Stimulated activated CD4-positive, alpha-beta T cell treated with anti-CD3 and anti-CD28 coated beads, TNF-alpha, amount 100 ng/mL, for 1 hour (primary cell): ENCODE measurements around the gene SEMA4C.

Experiments
- DNase-seq, 3 donors: peaks; one replicate each; pipeline ENCODE4 v3.0.0-alpha.2; 2020; ENCODE audit warnings: low read depth in 3 of 3, low spot score in 1 of 3

The SEMA4C gene, protein sequence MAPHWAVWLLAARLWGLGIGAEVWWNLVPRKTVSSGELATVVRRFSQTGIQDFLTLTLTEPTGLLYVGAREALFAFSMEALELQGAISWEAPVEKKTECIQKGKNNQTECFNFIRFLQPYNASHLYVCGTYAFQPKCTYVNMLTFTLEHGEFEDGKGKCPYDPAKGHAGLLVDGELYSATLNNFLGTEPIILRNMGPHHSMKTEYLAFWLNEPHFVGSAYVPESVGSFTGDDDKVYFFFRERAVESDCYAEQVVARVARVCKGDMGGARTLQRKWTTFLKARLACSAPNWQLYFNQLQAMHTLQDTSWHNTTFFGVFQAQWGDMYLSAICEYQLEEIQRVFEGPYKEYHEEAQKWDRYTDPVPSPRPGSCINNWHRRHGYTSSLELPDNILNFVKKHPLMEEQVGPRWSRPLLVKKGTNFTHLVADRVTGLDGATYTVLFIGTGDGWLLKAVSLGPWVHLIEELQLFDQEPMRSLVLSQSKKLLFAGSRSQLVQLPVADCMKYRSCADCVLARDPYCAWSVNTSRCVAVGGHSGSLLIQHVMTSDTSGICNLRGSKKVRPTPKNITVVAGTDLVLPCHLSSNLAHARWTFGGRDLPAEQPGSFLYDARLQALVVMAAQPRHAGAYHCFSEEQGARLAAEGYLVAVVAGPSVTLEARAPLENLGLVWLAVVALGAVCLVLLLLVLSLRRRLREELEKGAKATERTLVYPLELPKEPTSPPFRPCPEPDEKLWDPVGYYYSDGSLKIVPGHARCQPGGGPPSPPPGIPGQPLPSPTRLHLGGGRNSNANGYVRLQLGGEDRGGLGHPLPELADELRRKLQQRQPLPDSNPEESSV

DNA sequence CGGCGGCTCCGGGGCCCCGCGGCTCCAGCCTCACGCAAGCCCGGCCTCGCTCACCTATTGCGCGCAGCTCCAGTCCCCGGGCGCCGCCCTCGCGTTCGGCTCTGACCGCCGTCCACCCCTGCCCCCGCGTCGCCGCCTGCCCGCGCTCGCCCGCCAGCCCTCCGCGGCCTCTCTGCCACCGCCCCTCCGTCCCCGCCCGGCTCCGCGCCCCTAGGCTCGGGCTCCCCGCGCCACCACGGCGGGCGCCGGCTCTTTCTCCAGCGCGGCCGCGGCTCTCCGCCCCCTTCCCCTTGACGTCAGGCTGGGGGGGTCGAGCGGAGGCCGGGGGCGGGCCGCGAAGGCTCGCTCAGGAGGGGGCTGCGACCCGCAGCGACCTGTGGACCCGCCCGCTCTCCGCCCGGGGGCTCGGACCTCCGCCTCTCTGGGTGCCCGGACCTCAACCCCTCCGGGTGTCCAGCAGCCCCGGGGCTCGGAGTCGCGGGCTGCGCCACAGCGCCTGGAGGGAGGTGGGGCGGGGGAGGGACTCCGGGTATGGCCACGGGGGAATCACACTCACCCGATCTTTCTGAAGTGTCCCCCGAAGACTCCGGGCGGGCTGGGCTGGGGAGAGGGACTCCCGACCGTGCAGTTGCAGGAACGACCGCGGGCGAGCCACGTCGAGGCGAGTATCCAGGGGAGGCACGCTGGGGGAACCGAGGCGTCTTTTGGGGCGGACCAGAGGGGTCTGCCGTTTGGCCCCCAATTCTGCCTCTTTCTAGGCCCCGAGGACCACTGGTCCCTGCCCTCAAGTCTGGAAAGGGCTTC is at the start of gene SEMA4C:
Gene SEMA4C, minus strand, starts transcription at position 259 of the 804 bp plus-strand sequence. CDS start 2,194 bp downstream, outside the sequence.
- DNase-seq, result peak in 1 of 3 donors; percentile 41

DNA sequence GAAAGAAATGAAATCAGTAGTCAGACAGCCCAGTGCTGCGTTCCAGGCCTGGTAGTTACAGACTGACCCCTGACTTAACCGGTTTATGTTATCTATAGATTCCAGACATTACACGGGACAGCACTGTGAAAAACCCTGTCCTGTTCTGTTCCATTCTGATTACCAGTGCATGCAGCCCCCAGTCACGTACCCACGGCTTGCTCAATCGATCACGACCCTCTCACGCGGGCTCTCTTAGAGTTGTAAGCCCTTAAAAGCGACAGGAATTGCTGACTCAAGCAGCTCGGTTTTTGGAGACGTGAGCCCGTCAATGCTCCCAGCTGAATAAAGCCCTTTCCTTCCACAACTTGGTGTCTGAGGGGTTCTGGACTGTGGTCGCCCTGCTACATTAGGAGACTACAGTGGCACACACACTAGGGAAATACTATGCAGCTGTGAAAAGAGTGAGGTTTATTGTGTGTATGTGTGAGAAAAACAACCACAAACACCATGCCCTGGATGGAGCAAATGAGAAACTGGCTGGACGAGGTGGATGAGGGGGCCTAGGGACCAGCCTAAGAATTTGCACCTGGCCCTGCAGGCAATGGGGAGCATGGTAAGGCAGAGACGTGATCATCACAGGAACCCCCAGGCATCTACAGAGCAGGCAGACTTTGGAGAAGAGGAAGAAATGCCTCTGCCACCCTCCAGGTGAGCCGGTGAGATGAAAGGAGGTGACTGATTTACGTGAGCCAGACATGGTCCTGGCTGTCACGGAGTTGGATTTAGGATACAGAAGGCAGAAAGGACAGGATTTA is 49.1 kb upstream of the SEMA4C start:
- DNase-seq, result no peak

DNA sequence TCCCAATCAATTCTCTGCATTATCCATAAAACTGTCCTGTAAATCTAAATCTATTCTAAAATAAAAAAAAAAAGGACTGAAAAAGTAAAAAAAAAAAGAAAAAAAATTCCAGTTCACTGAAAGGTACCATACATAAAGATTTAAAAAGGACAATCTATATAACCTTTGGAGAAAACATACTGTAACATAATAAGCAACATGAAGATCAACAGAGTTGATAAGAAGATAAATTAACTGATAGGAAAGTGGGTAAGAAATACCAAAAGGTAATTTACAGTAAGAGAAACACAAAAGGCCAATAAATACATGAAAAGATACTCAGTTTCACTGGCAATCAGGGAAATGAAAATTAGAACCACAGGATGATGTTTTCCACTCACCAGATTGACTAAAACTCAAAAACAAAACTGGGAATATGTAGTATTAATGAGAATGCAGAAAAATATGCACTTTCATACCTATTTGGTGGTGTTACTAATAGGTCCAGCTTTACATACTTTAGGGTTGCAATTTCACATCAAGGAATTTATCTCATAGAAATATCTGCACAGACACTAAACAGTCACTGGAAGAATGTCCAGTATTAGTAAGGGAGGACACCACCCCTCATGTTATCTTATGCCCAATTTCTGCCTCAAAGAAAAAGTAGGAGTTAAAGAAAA is 48.3 kb upstream of the SEMA4C start:
- DNase-seq, result no peak

DNA sequence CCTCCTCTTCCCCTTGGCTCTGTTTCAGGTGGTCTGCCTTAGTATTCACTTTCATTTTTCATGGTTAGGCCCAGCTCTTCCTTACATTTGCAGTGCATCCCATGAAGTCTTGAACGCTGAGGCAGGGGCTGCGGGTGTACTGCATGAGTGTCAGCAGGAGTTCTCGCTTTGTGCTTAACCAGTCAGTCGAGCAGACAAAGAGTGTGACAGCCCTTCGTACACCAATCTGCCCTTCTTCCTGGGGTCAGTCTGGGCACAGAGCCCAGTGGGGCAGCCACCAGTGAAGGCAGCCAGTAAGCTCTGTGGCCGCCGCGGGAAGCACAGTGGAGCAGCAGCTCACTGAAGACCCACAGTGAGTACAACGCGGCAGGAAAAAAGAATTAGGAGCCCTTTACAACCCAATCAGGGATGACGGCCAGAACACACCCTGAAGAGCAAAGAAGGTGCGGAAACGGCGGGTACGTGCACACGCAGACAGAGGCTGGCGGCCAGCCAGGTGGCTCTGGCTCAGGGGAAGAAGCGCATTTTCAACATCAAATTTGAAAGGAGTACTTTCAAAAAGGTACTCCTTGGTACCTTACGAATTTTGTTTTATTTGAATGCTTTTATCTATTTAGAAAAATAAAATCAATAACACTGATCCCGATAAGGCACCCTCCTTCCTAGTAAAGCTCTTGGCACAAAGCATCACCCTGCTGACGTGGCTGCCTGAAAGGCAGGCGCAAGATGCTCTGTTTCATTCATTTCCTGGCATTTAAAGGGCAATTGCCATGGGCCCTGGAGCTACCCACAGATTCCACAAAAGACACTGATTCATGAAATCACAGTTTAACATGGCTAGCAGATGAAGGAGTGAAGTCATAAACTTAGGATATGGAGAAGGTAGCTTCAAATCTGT is 47.0 kb upstream of the SEMA4C start:
- no peak for DNase-seq

DNA sequence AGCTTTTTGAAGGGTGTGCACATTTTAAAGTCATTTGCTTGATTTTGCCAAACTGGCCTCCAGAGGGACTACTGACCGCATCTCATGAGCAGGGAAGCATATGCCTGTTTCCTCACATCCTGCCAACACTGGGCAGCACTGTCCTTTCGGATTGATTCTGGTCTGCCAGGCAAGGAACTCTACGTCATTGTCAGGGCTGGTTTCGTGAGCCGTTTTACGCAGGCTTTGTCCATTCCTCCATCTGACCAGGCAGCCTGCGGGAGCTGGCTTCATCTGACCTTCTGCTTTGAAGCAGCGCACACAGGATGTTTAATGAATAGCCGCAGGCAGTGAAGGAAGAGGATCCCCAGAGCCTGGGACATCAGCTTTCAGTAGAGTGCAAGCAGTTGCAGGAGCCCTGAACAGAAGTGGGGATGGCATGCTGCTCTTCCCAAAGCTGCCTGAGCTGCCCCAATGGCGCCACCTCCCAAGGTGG is 46.3 kb upstream of the SEMA4C start:
- no peak for DNase-seq

DNA sequence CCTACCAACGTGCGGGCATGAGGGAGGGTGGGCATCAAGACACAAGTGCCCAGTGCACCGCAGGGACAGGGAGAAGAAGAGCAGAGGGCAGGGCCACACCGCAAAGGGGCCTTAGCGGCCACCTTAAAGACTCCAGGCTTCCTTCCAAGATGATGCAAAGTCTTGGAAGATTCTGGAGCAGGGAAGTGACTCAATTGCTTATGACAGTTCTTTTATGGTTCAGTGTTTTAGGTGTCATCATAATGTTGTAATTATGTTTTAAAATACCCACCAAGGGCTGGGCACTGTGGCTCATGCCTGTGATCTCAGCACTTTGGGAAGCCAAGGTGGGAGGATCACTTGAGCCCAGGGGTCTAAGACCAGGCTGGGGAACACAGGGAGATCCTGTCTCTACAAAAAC is 44.5 kb upstream of the SEMA4C start:
- no peak for DNase-seq

DNA sequence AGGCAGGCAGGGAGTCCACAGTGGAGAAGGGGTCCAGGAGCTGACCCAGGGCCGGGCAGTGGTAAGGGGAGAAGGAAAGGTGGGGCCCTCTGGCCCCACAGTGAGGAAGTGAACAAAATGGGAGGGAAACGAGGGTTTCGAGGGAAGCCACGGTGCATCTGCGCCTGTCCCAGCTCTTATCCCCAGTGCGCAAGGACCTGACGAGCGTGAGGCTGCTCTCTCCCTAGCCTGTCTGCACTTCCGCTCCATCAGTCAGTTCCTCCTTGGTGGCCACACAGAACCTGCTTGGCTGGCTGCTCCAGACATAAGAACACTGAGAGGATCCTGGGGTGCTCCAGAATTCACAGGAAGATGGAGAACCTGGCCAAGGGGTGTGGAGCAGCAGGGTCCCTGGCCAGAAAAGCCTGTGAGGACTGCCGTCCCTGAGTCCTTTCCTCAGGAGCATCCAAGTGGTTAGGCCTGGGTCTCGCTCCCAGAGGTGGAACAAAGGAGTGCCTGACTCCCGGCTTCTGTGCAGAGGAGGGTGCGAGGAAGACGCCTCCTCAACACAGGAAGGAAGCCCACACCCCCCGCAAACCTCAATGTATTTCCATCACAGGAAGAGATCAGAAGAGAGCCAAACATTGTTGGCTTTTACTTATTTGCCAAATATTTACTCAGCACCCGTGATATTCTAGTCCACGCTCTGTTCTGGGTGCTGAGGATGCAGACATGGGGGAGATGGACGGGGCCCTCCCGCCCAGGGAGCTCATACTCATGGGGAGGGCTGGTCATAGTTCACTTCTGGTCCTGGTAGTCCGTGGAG is 43.7 kb upstream of the SEMA4C start:
- DNase-seq, result peak in 1 of 3 donors; percentile 13

DNA sequence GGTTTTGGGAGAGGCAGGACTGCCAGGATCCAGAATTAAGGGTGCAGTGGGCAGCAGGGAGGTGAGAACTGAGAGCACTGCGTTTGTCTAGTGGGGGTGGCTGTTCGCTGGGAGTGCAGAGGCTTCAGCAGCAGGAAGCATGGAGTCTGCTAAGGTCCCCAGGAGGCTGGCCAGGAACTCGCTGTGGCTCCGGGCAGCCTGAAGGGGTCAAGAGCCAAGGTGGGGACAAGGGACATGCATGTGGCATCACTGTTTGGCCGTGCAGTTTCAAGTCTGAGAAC is 43.2 kb upstream of the SEMA4C start:
- DNase-seq, result no peak

DNA sequence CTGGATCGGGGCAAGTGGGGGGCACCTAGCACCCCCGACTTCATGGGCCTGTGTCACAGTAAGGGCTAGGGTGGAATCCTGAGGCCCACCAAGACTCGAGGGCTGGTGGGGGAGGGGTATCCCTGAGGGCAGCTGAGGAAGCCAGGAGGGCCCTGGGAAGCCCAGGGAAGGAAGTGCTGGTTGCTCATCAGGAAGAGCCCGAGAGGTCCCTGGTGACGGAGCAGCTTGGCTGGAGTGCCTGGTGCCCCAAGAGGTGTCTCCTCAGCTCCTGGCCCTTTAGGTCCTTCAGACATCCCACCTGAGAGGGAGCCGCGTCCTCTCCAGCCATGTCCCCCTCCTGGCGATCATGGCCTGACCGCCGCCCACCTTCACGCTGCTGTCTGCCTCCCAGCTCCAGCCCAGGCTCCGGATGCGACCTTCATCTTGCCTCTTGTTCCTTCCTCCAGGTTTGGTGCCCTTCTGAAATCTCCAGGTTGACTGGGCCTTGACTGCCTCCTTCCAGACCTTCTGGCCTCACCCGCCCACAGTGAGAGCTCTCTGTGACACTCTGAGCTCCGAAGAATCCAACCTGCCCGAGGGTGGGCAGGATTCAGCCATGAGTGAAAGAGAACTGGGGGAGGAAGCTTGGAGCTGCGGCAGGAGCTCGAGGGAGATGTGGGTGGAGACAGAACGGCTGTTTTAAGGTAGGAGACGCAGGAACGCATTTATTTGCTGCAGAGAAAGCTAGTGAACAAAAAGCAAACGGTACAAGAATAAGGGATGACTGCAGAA is 42.7 kb upstream of the SEMA4C start:
- no peak for DNase-seq

DNA sequence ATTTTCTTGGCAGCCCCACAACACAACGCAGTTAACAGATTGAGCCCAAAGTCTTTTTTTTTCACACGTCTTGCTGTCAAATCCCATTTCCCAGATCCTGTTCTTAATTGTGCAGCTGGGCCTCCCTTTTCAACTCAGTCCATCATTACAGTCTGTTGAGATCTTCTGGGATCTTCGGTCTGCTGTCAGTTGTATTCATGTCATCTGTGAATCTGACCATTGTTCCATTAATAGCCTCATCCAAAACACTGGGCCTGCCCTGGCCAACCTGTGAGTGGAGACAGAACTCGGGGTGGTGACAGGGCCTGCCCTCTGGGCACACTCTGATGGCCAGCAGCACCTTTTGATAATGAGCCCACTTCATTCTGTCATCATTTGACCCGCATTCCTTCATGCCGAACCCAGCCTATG is 39.7 kb upstream of the SEMA4C start:
- DNase-seq, result no peak

DNA sequence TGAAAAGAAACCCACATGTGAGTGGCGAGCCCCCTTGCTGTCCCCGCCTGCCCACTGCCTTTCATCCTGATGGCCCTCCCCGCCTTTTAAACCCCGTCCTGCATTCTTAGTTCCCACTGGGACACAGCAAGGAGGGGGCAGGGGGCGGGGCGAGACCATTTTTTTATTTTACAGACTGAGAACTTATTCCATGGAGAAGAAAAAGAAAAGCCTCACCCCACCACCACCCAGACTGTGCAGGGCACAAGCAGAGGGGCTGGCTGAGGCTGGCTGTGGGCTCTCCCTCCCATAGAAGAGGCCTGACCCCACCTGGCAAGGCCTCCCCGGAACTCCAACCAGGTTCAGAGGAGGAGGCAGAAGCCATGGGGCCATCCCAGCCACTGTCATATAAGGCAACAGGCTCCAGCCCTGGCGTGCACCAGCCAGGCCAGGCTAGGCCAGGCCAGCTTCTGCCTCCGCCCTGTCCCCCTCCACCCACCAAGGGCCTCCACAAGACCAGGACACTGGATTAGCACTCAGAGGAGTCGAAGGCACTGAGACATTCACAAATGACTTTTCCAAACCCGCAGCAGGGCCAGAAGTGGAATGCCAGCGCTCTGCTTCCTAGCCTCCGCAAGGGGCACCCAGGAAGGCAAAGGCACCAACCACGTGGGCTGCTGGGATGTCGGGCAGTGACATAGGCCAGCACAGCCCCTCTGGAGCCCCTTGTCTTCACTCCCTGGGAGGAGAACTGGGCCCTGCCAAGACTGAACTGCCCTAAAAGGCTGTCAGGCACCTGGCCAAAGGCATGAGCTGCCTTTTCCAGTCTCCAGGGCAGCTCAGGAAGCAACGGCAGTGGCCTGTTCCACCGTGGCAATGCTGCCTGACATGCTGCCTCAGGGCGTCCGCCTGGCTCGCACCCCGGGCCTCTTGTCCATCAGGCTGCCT is 37.5 kb upstream of the SEMA4C start:
- no peak for DNase-seq

DNA sequence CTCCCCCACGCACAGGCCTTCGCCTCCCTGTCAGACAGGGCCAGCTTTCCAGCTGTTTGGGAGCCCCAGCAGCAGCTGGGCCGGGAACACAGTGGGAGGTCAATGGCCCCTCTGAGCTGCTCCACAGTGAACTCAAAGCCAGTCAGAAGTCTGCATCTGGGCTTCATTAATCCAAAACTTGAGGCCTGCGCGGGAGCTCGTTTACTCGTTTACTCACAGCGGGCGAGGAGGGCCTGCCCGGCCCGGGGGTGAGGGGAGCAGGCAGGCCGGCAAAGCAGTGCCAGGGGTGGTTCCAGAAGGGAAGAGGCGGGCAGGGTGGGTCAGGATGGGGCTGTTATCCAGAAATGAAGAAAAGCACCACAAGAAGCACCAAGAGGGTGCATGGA is 36.8 kb upstream of the SEMA4C start:
- DNase-seq, result no peak

DNA sequence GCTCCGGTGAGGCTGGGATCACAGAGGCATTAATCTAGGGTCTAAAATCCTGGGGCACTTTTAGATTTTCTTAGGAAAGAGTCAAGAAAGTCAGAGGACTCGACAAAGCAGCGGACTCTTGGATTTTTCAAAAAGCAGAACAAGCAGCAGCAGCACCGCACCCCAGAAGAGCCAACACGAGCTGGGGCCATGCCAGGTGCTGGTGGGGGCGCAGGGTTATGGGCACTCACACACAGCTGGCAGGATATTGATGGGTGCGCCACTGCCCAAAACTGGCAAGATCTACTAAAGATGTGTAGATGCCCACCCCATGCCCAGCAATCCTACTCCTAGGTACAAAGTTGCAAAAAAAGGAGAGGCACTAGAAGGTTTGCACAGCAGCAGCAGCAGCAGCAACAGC is 33.9 kb upstream of the SEMA4C start:
- DNase-seq, result no peak

DNA sequence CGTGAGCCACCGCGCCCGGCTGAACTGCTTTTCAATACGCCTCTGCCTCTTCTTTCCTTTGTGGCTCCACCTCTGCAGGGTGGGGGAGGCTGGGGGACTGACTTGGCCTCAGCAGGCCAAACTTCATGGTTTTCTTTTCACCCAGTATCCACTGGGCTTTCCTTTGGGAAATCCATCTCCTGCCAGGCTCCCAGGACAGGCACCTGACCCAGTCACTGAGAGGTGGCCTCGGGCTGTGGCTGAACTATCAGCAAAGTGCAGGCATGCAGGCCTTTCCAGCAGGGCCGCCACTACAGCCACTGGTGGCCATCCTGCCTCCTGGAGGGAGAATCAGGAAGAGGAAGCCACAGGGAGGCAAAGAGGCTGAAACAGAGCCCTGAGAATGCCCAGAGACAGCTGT is 33.4 kb upstream of the SEMA4C start:
- no peak for DNase-seq

DNA sequence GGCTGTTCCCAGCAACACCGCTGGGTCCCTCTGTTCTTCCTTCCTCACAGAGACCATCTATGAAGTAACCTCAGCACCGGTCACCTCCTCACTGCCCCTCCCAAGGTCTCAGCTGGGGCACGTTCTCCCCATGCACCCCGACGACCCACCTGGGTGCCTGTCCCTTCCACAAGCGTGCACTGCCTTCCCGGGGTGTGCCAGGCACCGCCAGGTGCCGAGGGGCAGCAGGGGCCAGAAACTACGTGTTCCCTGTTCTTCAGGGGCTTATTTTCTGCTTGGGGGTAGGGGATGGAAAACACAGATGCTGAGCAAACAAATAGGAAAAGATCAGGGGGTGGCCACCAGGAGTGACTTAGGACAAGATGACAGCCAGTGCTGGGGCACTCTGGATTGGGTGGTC is 30.4 kb upstream of the SEMA4C start:
- no peak for DNase-seq

DNA sequence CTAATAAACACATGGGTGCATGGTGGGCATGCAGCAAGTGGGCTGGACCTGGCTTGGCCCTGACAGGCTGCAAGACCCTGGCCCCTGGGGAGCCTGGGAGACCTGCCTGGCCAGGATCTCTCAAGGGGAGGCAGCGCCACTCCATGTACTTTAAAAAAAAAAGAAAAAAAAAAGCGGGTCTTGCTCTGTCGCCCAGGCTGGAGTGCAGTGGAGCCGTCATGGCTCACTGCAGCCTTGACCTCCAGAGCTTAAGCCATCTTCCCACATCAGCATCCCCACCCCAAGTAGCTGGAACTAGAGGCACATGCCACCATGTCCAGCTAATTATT is 29.5 kb upstream of the SEMA4C start:
- DNase-seq, result no peak
